ENCODE measurements around the gene AURKB.

GRCh38 chr17:8234361-8235270 lies 24.2 kb upstream of the AURKB start:
- TF ChIP-seq CTCF (IDR thresholded peaks at IDR 0.05) (no peak), POLR2A (IDR thresholded peaks at IDR 0.05) (no peak)

Measured in right lobe of liver (tissue), 4 donors.